Measurements from ENCODE around the gene CARD10.
"Not testable (repeated sequence)": the region's sequence is repeated elsewhere in the genome, so short reads cannot be mapped to it uniquely, and the experiment has no call there.

DNA sequence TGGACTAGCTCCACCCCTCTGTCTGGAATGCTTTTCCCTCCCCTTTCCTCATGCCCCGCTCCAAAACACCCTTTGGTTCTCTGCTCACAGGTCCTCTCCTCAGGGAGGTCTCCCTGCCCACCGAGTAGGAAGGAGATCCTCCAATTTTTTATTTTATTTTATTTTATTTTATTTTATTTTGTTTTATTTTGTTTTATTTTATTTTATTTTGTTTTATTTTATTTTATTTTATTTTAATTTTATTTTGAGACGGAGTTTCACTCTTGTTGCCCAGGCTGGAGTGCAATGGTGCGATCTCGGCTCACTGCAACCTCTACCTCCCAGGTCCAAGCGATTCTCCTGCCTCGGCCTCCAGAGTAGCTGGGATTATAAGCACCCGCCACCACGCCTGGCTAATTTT, 8.7 kb upstream of the CARD10 start:
- TF ChIP-seq EZH2 (IDR thresholded peaks at IDR 0.05) = not testable (repeated sequence)
- TF ChIP-seq, protein P1, sequence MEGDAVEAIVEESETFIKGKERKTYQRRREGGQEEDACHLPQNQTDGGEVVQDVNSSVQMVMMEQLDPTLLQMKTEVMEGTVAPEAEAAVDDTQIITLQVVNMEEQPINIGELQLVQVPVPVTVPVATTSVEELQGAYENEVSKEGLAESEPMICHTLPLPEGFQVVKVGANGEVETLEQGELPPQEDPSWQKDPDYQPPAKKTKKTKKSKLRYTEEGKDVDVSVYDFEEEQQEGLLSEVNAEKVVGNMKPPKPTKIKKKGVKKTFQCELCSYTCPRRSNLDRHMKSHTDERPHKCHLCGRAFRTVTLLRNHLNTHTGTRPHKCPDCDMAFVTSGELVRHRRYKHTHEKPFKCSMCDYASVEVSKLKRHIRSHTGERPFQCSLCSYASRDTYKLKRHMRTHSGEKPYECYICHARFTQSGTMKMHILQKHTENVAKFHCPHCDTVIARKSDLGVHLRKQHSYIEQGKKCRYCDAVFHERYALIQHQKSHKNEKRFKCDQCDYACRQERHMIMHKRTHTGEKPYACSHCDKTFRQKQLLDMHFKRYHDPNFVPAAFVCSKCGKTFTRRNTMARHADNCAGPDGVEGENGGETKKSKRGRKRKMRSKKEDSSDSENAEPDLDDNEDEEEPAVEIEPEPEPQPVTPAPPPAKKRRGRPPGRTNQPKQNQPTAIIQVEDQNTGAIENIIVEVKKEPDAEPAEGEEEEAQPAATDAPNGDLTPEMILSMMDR (IDR thresholded peaks at IDR 0.05) = not testable (repeated sequence)

Data from neural progenitor cell (in vitro differentiated cells).